Measurements from ENCODE around the gene CDC27. TPM values are rescaled to one million over a fixed set of nuclear protein-coding genes. Genes with fewer than 3 reads are reported as not detected.
"Not testable (repeated sequence)": the region's sequence is repeated elsewhere in the genome, so short reads cannot be mapped to it uniquely, and the experiment has no call there.

CDC27 gene
- polyA plus RNA-seq, 3 donors from 2014 or later = 50.3 to 98.5 (median 71.1) TPM

- Mint-ChIP-seq H3K27ac (peak overlapping the region in 1 of 6 donors; percentile 36), H3K4me3 (no peak overlapping the region), H3K36me3 (peaks cover 6 to 20% (median 10%) of the 10 kb centered on the region in 3 donors), H3K27me3 (ENCODE audit: low read depth in 3 of 3) (peaks cover 0 to 2% (median 0%) of the 10 kb centered on the region in 3 donors), H3K4me1 (peaks cover 48 to 69% of the 10 kb centered on the region in 2 donors), H3K9me3 (no peaks in the 10 kb centered on the region)
- DNase-seq = no peak
Observed at GRCh38 chr17:47177261-47177660, 11.8 kb downstream of the CDC27 start.

GRCh38 chr17:47176389-47176826 is 12.7 kb downstream of the CDC27 start:
- peaks cover 0 to 2% (median 0%) of the 10 kb centered on the region in 3 donors for H3K27me3 Mint-ChIP-seq (ENCODE audit: low read depth in 3 of 3)
- H3K27ac Mint-ChIP-seq = peak overlapping the region in 2 of 6 donors; percentile 36 to 78
- no peak for DNase-seq
- H3K9me3 Mint-ChIP-seq = no peaks in the 10 kb centered on the region
- peaks cover 40 to 69% of the 10 kb centered on the region in 2 donors for H3K4me1 Mint-ChIP-seq
- no peak overlapping the region for H3K4me3 Mint-ChIP-seq
- H3K36me3 Mint-ChIP-seq = peaks cover 6 to 22% (median 10%) of the 10 kb centered on the region in 3 donors

GRCh38 chr17:47174823-47175222 is 14.3 kb downstream of the CDC27 start:
- H3K36me3 Mint-ChIP-seq = peaks cover 4 to 18% (median 7%) of the 10 kb centered on the region in 3 donors
- H3K4me1 Mint-ChIP-seq = peaks cover 42 to 74% of the 10 kb centered on the region in 2 donors
- not testable (repeated sequence) for H3K27me3 Mint-ChIP-seq (ENCODE audit: low read depth in 3 of 3); DNase-seq; H3K9me3 Mint-ChIP-seq
- H3K4me3 Mint-ChIP-seq = peak overlapping the region in 1 of 5 donors; percentile 66
- H3K27ac Mint-ChIP-seq = peak overlapping the region in 2 of 6 donors; percentile 77 to 78

GRCh38 chr17:47172696-47173565 is 16.2 kb downstream of the CDC27 start:
- no peaks in the 10 kb centered on the region for H3K9me3 Mint-ChIP-seq
- H3K27me3 Mint-ChIP-seq (ENCODE audit: low read depth in 3 of 3) = no peaks in the 10 kb centered on the region
- H3K4me1 Mint-ChIP-seq = peaks cover 38 to 72% of the 10 kb centered on the region in 2 donors
- no peak overlapping the region for H3K4me3 Mint-ChIP-seq
- no peak for DNase-seq
- H3K27ac Mint-ChIP-seq = peak overlapping the region in 2 of 6 donors; percentile 0 to 4
- H3K36me3 Mint-ChIP-seq = peaks cover 8 to 24% (median 12%) of the 10 kb centered on the region in 3 donors

- H3K4me1 Mint-ChIP-seq = peaks cover 26 to 53% of the 10 kb centered on the region in 2 donors
- H3K27me3 Mint-ChIP-seq (ENCODE audit: low read depth in 3 of 3) = no peaks in the 10 kb centered on the region
- H3K27ac Mint-ChIP-seq = no peak overlapping the region
- H3K9me3 Mint-ChIP-seq = no peaks in the 10 kb centered on the region
- H3K36me3 Mint-ChIP-seq = peaks cover 8 to 32% (median 16%) of the 10 kb centered on the region in 3 donors
- no peak for DNase-seq
- no peak overlapping the region for H3K4me3 Mint-ChIP-seq
Observed at GRCh38 chr17:47170710-47171109, 18.4 kb downstream of the CDC27 start.

- H3K9me3 Mint-ChIP-seq; H3K27me3 Mint-ChIP-seq (ENCODE audit: low read depth in 3 of 3); H3K4me3 Mint-ChIP-seq; DNase-seq: not testable (repeated sequence)
- H3K4me1 Mint-ChIP-seq = peaks cover 15 to 41% of the 10 kb centered on the region in 2 donors
- peaks cover 8 to 27% (median 16%) of the 10 kb centered on the region in 3 donors for H3K36me3 Mint-ChIP-seq
- H3K27ac Mint-ChIP-seq = peak overlapping the region in 1 of 6 donors; percentile 45
Observed at GRCh38 chr17:47168896-47169295, 20.2 kb downstream of the CDC27 start.

GRCh38 chr17:47166854-47167253 is 22.2 kb downstream of the CDC27 start:
- not testable (repeated sequence) for H3K4me3 Mint-ChIP-seq; H3K27me3 Mint-ChIP-seq (ENCODE audit: low read depth in 3 of 3)
- H3K36me3 Mint-ChIP-seq = peaks cover 8 to 27% (median 16%) of the 10 kb centered on the region in 3 donors

GRCh38 chr17:47165137-47165536 is 24.0 kb downstream of the CDC27 start:
- no peak for DNase-seq
- peaks cover 16 to 22% of the 10 kb centered on the region in 2 donors for H3K4me1 Mint-ChIP-seq
- H3K4me3 Mint-ChIP-seq = no peak overlapping the region
- peaks cover 7 to 26% (median 15%) of the 10 kb centered on the region in 3 donors for H3K36me3 Mint-ChIP-seq
- no peaks in the 10 kb centered on the region for H3K27me3 Mint-ChIP-seq (ENCODE audit: low read depth in 3 of 3)
- H3K9me3 Mint-ChIP-seq = no peaks in the 10 kb centered on the region
- peak overlapping the region in 3 of 6 donors; percentile 3 to 17 (median 9) for H3K27ac Mint-ChIP-seq

More at GRCh38 chr17:47166854-47167253, 22.2 kb downstream of the CDC27 start:
- not testable (repeated sequence) for DNase-seq, H3K9me3 Mint-ChIP-seq, H3K27ac Mint-ChIP-seq
- peaks cover 18 to 36% of the 10 kb centered on the region in 2 donors for H3K4me1 Mint-ChIP-seq

GRCh38 chr17:47164263-47164662 is 24.8 kb downstream of the CDC27 start:
- no peaks in the 10 kb centered on the region for H3K9me3 Mint-ChIP-seq
- no peak overlapping the region for H3K4me3 Mint-ChIP-seq
- no peaks in the 10 kb centered on the region for H3K27me3 Mint-ChIP-seq (ENCODE audit: low read depth in 3 of 3)
- peaks cover 4 to 26% (median 12%) of the 10 kb centered on the region in 3 donors for H3K36me3 Mint-ChIP-seq
- peak overlapping the region in 1 of 6 donors; percentile 8 for H3K27ac Mint-ChIP-seq
- H3K4me1 Mint-ChIP-seq = peaks cover 16% of the 10 kb centered on the region in 2 donors
- no peak for DNase-seq

- Mint-ChIP-seq H3K36me3 (peaks cover under 1 to 16% (median 4%) of the 10 kb centered on the region in 3 donors), H3K27me3 (ENCODE audit: low read depth in 3 of 3) (no peaks in the 10 kb centered on the region), H3K9me3 (no peaks in the 10 kb centered on the region), H3K4me3 (peak overlapping the region in 4 of 5 donors; percentile 1 to 60 (median 20)), H3K4me1 (peaks cover 16% of the 10 kb centered on the region in 2 donors), H3K27ac (peak overlapping the region; percentile 27 to 82 (median 75))
- DNase-seq = no peak
Observed at GRCh38 chr17:47162013-47162622, 27.0 kb downstream of the CDC27 start.

GRCh38 chr17:47159315-47159714 is 29.8 kb downstream of the CDC27 start:
- no peak for DNase-seq
- Mint-ChIP-seq H3K4me1 (peaks cover 16% of the 10 kb centered on the region in 2 donors), H3K27me3 (ENCODE audit: low read depth in 3 of 3) (no peaks in the 10 kb centered on the region), H3K4me3 (no peak overlapping the region), H3K36me3 (peaks cover 8 to 19% (median 12%) of the 10 kb centered on the region in 3 donors), H3K27ac (no peak overlapping the region), H3K9me3 (no peaks in the 10 kb centered on the region)

GRCh38 chr17:47145351-47145750 is 43.7 kb downstream of the CDC27 start:
- Mint-ChIP-seq H3K27ac (no peak overlapping the region), H3K36me3 (peaks cover 4 to 29% (median 28%) of the 10 kb centered on the region in 3 donors), H3K9me3 (no peaks in the 10 kb centered on the region), H3K27me3 (ENCODE audit: low read depth in 3 of 3) (peaks cover 0 to 3% (median 0%) of the 10 kb centered on the region in 3 donors), H3K4me3 (no peak overlapping the region), H3K4me1 (peaks cover 0 to 5% of the 10 kb centered on the region in 2 donors)
- DNase-seq = no peak

- H3K36me3 Mint-ChIP-seq = peaks cover 24 to 41% (median 30%) of the 10 kb centered on the region in 3 donors
- H3K9me3 Mint-ChIP-seq = no peaks in the 10 kb centered on the region
- no peaks in the 10 kb centered on the region for H3K27me3 Mint-ChIP-seq (ENCODE audit: low read depth in 3 of 3)
- H3K4me3 Mint-ChIP-seq = no peak overlapping the region
- peaks cover 4 to 20% of the 10 kb centered on the region in 2 donors for H3K4me1 Mint-ChIP-seq
- peak overlapping the region in 1 of 6 donors; percentile 5 for H3K27ac Mint-ChIP-seq
- DNase-seq = no peak
Observed at GRCh38 chr17:47135235-47135634, 53.9 kb downstream of the CDC27 start.

GRCh38 chr17:47134354-47134753 is 54.7 kb downstream of the CDC27 start:
- not testable (repeated sequence) for H3K4me3 Mint-ChIP-seq; H3K27me3 Mint-ChIP-seq (ENCODE audit: low read depth in 3 of 3); H3K9me3 Mint-ChIP-seq; H3K27ac Mint-ChIP-seq; DNase-seq
- peaks cover 4 to 13% of the 10 kb centered on the region in 2 donors for H3K4me1 Mint-ChIP-seq
- H3K36me3 Mint-ChIP-seq = peaks cover 24 to 39% (median 30%) of the 10 kb centered on the region in 3 donors
